GM04504 (cell line): ENCODE measurements around the gene KDSR.

Experiments used
- DNase-seq: peaks from one replicate; pipeline ENCODE4 v3.0.0-alpha.2; 2012; ENCODE audit warnings: low read depth

KDSR gene, protein sequence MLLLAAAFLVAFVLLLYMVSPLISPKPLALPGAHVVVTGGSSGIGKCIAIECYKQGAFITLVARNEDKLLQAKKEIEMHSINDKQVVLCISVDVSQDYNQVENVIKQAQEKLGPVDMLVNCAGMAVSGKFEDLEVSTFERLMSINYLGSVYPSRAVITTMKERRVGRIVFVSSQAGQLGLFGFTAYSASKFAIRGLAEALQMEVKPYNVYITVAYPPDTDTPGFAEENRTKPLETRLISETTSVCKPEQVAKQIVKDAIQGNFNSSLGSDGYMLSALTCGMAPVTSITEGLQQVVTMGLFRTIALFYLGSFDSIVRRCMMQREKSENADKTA

DNA sequence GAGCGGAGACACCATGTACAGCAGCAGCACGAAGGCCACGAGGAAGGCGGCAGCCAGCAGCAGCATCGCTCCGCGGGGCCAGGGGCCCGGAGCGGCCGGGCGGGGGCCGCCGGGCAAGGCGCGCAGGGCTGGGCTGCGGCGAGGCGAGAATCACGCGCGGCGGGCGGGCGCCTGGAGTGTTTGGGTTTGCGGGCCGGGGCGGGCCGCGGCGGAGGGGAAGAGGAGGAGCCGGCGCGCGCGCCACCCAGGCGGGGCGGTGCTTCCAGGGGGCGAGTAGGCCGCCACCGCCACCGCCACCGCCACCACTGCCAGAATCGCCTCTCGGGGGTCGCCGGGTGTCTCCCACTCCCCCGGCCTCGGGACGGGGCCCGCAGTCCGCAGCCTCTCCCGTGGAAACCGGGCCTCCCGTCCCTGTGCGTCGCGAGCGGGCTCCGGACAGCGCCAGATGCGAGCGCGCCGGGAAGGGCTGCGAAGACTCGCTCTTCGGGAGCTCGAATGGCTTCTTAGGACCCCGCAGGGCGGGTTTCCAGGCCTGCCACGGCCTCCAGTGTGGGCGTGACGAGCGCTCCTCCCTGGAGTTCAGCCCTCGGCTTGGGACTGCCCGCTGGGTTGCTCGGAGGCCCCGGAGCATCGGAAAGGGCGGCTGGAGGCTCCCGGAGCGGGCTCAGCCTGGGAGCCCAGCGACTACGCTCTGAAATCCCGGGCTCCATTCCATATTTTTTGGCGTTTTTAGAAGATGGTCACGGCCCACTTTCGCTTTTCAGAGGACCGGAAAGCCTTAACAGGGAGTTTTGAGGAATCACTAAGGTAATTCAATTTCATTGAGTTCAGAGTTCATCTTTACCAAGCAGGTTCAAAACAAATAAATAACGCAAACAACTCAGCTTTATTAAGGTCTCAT, at the start of gene KDSR:
Gene KDSR, minus strand, starts transcription at position 154 of the 901 bp plus-strand sequence. Its CDS starts 88 bp downstream, at position 66.
- peak; percentile 98 for DNase-seq

DNA sequence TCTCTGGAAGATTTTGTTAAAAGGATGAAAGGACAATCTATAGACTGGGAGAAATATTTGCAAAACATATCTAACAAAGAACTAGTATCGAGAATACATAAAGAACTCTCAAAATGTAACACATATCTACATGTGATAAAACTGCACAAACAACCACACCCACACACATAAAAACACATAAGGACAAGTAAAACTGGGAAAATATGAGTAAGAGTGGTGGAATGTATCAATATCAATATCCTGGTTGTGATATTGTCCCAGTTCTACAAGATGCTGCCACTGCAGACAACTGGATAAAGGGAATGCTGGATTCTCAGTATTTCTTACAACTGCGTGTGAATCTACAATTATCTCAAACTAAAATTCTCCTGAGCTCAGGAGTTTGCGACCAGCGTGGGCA, 45.9 kb upstream of the KDSR start:
- DNase-seq: no peak

- peak; percentile 34 for DNase-seq
Measured at GRCh38 chr18:63410792-63411191, 43.8 kb upstream of the KDSR start.

DNA sequence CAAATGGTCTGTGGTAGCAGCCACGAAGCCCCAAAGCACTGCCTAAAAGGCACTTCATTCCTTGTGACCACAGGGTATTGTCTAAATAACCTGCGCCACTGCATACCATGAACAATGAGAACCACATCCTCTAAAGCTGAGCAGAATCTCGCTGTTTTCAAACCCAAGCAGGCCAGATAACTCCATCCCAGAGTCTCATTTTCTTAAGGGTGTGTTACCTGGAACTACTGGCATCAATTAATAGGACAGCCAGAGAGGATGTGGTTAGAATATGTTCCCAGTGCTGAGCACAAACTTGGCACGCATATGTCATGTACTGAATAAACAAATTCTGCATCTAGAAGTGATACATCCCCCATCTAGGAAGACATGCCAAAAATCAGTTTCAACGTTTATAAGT, 42.3 kb upstream of the KDSR start:
- no peak for DNase-seq

- no peak for DNase-seq
Measured at GRCh38 chr18:63407734-63408133, 40.7 kb upstream of the KDSR start.

DNA sequence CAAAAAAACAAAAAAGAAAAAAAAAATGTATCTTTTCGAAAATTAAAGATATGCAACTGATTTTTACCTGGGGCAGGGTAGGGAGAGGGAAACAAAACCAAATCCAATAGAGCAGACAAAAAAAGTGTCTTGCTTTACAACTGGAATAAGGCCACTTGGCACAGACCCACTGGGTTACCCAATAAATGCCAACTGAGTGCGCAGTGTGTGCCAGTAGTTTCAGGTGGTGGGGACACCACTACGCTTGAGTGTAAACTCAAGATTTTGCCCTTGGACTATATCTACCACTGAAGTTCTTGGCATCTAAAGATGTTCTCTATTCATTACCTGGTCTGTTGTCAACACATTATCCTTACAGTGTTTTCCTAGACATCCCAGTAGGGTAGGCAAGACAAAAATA, 39.0 kb upstream of the KDSR start:
- no peak for DNase-seq

DNA sequence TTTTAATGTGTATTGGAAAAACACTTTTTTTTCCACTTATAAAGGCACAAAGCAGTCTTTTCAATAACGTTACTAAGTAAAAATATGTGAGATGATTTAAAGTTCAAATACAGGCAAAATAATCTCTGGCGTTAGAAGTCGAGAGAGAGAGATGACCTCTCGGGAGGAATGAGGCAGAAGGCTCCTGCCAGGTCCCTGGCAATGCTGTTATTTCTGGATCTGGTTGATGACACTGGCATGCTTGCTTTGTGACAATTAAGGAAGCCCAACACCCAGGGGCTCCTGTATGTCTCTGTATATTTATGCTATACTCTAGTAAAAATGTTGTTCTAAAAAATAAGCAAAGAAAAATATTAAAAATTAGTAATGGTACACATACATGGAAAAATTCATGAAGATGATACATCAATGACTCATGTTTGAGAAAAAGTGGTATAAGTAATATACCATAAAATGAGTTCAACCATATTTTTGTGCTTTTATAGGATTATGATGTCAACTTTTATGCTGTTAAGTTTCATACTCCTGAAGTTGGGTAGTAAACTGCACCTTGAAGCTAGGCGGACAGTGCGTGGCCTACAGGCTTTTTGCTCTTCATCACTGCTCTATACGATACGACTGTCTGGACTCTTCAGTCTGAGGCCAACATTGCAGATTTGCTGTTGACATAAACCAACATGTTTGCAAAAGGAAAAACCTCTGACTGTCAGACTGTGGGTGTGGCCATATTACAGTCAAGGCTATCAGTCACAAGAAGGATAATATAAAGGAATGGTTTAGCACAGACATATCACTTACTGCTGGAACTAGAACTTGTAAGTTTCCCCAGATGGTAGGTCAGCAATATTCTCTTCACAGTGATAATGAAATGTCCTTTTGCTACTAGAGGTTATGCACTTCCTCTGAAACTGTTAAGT, 35.5 kb upstream of the KDSR start:
- no peak for DNase-seq

GRCh38 chr18:63399300-63399699, 32.3 kb upstream of the KDSR start:
- DNase-seq: no peak

- DNase-seq: no peak
Measured at GRCh38 chr18:63397349-63397748, 30.3 kb upstream of the KDSR start.

GRCh38 chr18:63395503-63395902, 28.5 kb upstream of the KDSR start:
- DNase-seq: no peak

DNA sequence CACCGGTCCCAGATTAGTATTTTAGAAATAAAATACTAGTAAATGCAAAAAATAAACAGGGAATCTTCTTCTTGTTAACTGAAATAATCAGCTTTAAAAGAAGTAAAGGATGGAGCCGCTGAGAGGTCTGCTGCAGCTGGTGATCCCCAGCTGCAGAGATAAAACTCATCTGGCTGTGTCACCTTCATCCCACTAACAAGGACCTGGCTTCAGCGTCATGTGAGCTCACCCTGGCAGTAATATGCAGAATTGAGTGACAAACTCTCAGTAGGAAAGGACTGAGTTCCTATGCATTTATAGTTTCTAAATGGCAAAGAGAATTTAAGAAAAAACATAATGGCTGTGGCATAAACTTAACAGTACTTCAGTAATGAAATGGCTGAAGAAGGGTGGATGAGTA, 27.9 kb upstream of the KDSR start:
- no peak for DNase-seq

DNA sequence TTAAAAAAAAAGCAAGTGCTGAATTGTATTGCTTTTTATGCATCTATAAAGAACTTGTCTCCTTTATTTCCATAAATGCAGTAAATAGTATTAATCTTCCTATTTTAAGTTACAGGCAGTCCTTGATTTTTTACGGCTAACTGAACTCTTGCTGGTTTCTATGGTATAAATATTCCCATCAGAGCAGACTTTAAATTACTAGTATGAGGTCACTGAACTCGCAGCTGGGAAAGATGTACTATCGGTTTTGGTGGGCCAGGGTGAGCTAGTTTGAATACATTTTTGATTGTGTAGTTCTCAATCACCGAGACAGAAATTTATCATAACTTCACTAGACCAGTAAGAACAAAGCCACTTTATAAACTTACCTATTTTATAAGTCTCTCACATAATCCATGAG, 20.9 kb upstream of the KDSR start:
- no peak for DNase-seq

DNA sequence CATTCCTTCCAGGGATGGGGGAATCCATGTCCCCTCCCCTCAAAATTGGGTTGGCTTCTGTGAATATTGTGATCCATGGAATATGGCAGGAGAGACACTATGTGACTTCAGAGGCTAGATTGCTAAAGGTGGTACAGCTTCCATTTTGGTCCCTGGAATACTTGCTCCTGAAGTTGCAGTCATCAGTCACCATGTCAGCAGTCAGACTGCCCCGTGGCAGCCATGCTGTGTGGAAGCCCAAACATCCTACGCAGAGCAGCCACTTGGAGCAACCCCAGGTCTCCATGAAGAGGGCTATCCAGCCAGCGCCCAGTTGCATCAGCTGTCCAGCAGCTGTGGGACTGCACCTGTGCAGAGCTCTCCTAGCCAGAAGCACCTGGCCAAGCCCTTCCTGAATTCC, 15.8 kb upstream of the KDSR start:
- DNase-seq: no peak

DNA sequence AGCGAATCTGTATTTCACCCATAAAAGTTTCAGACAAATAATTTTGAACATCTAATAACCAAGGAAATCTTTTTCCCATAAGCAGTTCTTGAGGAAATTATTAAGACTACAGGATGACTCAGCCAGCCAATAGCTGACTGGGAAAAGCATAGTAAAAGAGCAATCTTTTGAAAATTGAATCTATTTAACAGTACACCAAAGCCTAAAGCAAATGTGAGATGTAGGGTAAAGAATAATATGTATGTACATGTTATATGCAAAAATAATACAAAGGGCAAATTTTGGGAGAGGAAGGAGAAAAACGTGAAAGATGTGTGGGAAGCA, 12.6 kb upstream of the KDSR start:
- DNase-seq: no peak

- no peak for DNase-seq
Measured at GRCh38 chr18:63378919-63379638, 12.1 kb upstream of the KDSR start.

GRCh38 chr18:63377275-63377980, 10.4 kb upstream of the KDSR start:
- no peak for DNase-seq

DNA sequence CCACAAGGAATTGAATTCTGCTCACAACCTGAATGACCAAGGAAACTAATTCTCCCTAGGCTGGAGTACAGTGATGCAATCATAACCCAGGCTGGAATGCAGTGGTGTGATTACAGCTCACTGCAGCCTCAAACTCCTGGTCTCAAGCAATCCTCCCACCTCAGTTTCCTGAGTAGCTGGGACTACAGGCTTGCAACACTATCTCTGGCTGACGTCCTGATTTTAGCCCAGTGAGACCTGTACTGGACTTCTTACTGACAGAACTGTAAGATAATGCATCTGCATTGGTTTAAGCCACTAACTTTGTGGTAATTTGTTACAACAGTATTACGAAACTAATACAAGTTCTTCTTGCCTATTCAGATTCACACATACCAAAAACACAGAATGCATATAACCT, 9.5 kb upstream of the KDSR start:
- no peak for DNase-seq

- no peak for DNase-seq
Measured at GRCh38 chr18:63374540-63374939, 7.5 kb upstream of the KDSR start.

GRCh38 chr18:63373161-63373560, 6.2 kb upstream of the KDSR start:
- DNase-seq: no peak

DNA sequence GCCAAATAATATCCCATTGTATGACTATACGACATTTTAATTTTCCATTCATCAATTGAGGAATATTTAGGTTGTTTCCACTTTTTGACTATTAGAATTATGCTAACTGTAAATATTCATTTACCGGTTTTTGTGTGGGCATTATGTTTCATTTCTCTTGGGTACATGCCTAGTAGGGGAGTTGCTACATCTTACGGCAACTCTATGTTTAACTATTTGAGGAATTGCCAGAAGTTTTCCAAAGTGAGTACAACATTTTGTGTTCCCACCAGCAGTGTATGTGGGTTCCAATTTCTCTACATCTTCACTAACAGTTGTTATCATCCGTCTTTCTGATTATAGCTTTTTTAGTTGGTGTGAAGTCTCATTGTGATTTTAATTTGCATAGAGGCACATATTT, 1.6 kb upstream of the KDSR start:
- DNase-seq: no peak
